HepG2 (cell line): ENCODE data around the gene POLD3. TPM values are rescaled to one million over a fixed set of nuclear protein-coding genes. Genes with fewer than 3 reads are reported as not detected.
A peak's percentile ranks its signal among the peaks of the same experiment; 100 is the strongest.

Source experiments
- ERF ChIP-seq: IDR thresholded peaks from 2 replicates; pipeline ENCODE4 v1.6.1; 2018; ENCODE audit warnings: missing biosample characterization, missing genetic modification reagents
- ETV5 ChIP-seq: IDR thresholded peaks from 2 replicates; pipeline ENCODE4 v1.6.1; 2018; ENCODE audit warnings: missing biosample characterization, missing genetic modification reagents, inconsistent platforms, borderline replicate concordance
- HNRNPK ChIP-seq: fragments of 200-400 bp; formaldehyde crosslinking; IDR thresholded peaks from 2 replicates; pipeline ENCODE4 v1.6.1; 2018; ENCODE audit warnings: low read length, low read depth, moderate library complexity, mild to moderate bottlenecking; ENCODE audit not compliant: poor library complexity, severe bottlenecking
- IRX3 ChIP-seq: sonication (generic); formaldehyde crosslinking; IDR thresholded peaks from 2 replicates; pipeline ENCODE4 v1.8.1; 2023; ENCODE audit warnings: mild to moderate bottlenecking, low read depth, missing genetic modification reagents, borderline replicate concordance
- ISL2 ChIP-seq: sonication (generic); formaldehyde crosslinking; IDR thresholded peaks from 2 replicates; pipeline ENCODE4 v1.5.0; 2020; ENCODE audit warnings: missing genetic modification reagents
- POLR2A ChIP-seq, 2 experiments: IDR thresholded peaks; 2 replicates each; pipeline ENCODE4 v1.6.1; 2011; ENCODE audit warnings: low read depth in 2 of 2, low read length in 2 of 2, mild to moderate bottlenecking in 1 of 2, moderate library complexity in 1 of 2; ENCODE audit not compliant: insufficient read depth in 1 of 2
- XRCC5 ChIP-seq: fragments of 200-400 bp; formaldehyde crosslinking; optimal IDR thresholded peaks from 2 replicates; pipeline ENCODE3; 2017; ENCODE audit warnings: mild to moderate bottlenecking, low read length
- YEATS4 ChIP-seq: sonication (generic); formaldehyde crosslinking; IDR thresholded peaks from 2 replicates; pipeline ENCODE4 v1.4.0; 2020; ENCODE audit warnings: missing genetic modification reagents, borderline replicate concordance
- ZNF337 ChIP-seq: sonication (generic); formaldehyde crosslinking; IDR thresholded peaks from 2 replicates; pipeline ENCODE4 v1.5.1; 2020; ENCODE audit warnings: missing genetic modification reagents, low read depth, mild to moderate bottlenecking, borderline replicate concordance
- ZNF451 ChIP-seq: sonication (generic); formaldehyde crosslinking; IDR thresholded peaks from 2 replicates; pipeline ENCODE4 v1.5.0; 2020; ENCODE audit warnings: mild to moderate bottlenecking, missing genetic modification reagents
- ZNF572 ChIP-seq: sonication (generic); formaldehyde crosslinking; IDR thresholded peaks from 2 replicates; pipeline ENCODE4 v1.5.1; 2020; ENCODE audit warnings: mild to moderate bottlenecking, missing genetic modification reagents
- ZNF605 ChIP-seq: sonication (generic); formaldehyde crosslinking; IDR thresholded peaks from 2 replicates; pipeline ENCODE4 v1.8.0; 2022; ENCODE audit warnings: mild to moderate bottlenecking, missing genetic modification reagents
- ZNF616 ChIP-seq: sonication (generic); formaldehyde crosslinking; IDR thresholded peaks from 2 replicates; pipeline ENCODE4 v1.5.0; 2020; ENCODE audit warnings: low read depth, mild to moderate bottlenecking, missing genetic modification reagents
- ZNF83 ChIP-seq: sonication (generic); formaldehyde crosslinking; IDR thresholded peaks from 2 replicates; pipeline ENCODE4 v1.4.0; 2020; ENCODE audit warnings: missing genetic modification reagents, mild to moderate bottlenecking, borderline replicate concordance
- ZNF850 ChIP-seq: sonication (generic); formaldehyde crosslinking; conservative IDR thresholded peaks from 2 replicates; pipeline ENCODE4 v1.9.0; 2021; ENCODE audit warnings: mild to moderate bottlenecking, missing genetic modification reagents
- ZNF883 ChIP-seq: sonication (generic); formaldehyde crosslinking; IDR thresholded peaks from 2 replicates; pipeline ENCODE4 v1.5.1; 2020; ENCODE audit warnings: mild to moderate bottlenecking, missing genetic modification reagents; ENCODE audit errors: not compliant biosample characterization
- polyA plus RNA-seq, 8 experiments: library from polyadenylated mRNA; depleted of rRNA in 3 of 8; stranded (reverse) in 7 of 8; unstranded in 1 of 8; fragments of >200 nt; fragmentation: Illumina TruSeq in 4 of 8; extraction: Trizol in 4 of 8; gene quantifications; 2 replicates each; pipeline versions ENCODE4 v1.2.1 to v1.2.3, GENCODE V29; 2011 to 2016; ENCODE audit warnings: low read depth in 4 of 8, missing spikeins in 1 of 8, mixed read lengths in 1 of 8; ENCODE audit not compliant: insufficient read depth in 1 of 8
- total RNA-seq, 5 experiments: library from RNA; depleted of rRNA; stranded (reverse); fragments of >200 nt; fragmentation: Illumina TruSeq; extraction: Trizol; gene quantifications; 2 replicates each; pipeline ENCODE4 v1.2.3, GENCODE V29; 2016; ENCODE audit warnings: low read depth in 1 of 5
- TF ChIP-seq, protein P1 (sequence below): sonication (generic); formaldehyde crosslinking; IDR thresholded peaks from 2 replicates; pipeline ENCODE4 v1.8.1; 2023; ENCODE audit warnings: mild to moderate bottlenecking, missing genetic modification reagents
- TF ChIP-seq, protein P2 (sequence below): sonication (generic); formaldehyde crosslinking; IDR thresholded peaks from 2 replicates; pipeline ENCODE4 v1.4.0; 2020; ENCODE audit warnings: missing genetic modification reagents
- TF ChIP-seq, protein P3 (sequence below): sonication (generic); formaldehyde crosslinking; IDR thresholded peaks from 2 replicates; pipeline ENCODE4 v1.4.0; 2020; ENCODE audit warnings: missing genetic modification reagents
- TF ChIP-seq, protein P4 (sequence below): IDR thresholded peaks from 2 replicates; pipeline ENCODE4 v1.6.1; 2012; ENCODE audit warnings: low read length, improper control_type of control experiment
- TF ChIP-seq, protein P5 (sequence below): sonication (generic); formaldehyde crosslinking; IDR thresholded peaks from 2 replicates; pipeline ENCODE4 v1.9.0; 2021; ENCODE audit warnings: missing genetic modification reagents, mild to moderate bottlenecking, borderline replicate concordance

POLD3 gene
- total and polyA plus RNA-seq, 2 of the 13 experiments (the other 11 are each of a cell fraction or from before 2014, with no cell fraction given) = 6.3 to 18.9 TPM

DNA sequence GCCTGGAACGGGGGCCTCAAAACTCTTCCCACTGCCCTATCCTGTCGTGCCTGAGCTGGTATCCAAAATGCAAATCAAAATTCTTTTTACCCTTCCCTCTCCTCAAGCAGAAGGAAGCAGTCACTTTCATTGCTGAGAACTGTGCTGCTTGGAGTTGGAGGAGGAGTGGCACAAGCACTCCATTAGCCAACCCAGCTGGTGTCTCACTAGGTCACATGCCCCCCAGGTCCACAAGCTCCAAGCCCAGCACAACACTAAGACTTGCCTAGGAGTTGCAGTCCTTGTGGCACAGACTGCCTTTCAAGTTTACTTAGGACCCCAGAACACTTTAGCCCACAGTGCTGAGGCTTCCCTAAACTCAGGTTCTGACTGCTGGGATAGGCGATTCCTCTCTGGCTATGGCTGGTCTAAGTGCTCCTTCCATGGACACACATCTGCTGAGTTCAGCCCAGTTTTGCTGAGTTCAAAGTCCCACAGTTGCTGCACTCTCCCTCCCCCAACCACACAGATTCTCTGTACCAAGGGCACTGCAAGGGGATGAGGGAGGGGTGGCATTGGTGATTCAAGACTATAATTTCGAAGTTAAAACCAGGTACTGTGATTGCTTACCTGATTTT is 70.2 kb downstream of the POLD3 start (continued):
- TF ChIP-seq ZNF883 (CRISPR knock-in tag) (no peak), IRX3 (CRISPR knock-in tag) (no peak), POLR2A (IDR thresholded peaks at IDR 0.05; ENCODE audit: insufficient read depth in 1 of 2, low read depth in 2 of 2, low read length in 2 of 2) (no peak), YEATS4 (CRISPR knock-in tag) (no peak), ISL2 (CRISPR knock-in tag) (no peak), ZNF337 (CRISPR knock-in tag) (no peak), HNRNPK (no peak), ERF (CRISPR knock-in tag) (0 out of 2 replicates have a peak, but pooled peaks have one; percentile 37), ZNF451 (CRISPR knock-in tag) (no peak), XRCC5 (no peak), ETV5 (no peak), ZNF850 (no peak), ZNF616 (CRISPR knock-in tag) (no peak), ZNF605 (CRISPR knock-in tag) (no peak), ZNF572 (no peak), ZNF83 (CRISPR knock-in tag) (no peak)
- TF ChIP-seq, protein P1, sequence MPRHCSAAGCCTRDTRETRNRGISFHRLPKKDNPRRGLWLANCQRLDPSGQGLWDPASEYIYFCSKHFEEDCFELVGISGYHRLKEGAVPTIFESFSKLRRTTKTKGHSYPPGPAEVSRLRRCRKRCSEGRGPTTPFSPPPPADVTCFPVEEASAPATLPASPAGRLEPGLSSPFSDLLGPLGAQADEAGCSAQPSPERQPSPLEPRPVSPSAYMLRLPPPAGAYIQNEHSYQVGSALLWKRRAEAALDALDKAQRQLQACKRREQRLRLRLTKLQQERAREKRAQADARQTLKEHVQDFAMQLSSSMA = no peak
- TF ChIP-seq, protein P2, sequence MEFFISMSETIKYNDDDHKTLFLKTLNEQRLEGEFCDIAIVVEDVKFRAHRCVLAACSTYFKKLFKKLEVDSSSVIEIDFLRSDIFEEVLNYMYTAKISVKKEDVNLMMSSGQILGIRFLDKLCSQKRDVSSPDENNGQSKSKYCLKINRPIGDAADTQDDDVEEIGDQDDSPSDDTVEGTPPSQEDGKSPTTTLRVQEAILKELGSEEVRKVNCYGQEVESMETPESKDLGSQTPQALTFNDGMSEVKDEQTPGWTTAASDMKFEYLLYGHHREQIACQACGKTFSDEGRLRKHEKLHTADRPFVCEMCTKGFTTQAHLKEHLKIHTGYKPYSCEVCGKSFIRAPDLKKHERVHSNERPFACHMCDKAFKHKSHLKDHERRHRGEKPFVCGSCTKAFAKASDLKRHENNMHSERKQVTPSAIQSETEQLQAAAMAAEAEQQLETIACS (CRISPR knock-in tag) = no peak
- TF ChIP-seq, protein P3, sequence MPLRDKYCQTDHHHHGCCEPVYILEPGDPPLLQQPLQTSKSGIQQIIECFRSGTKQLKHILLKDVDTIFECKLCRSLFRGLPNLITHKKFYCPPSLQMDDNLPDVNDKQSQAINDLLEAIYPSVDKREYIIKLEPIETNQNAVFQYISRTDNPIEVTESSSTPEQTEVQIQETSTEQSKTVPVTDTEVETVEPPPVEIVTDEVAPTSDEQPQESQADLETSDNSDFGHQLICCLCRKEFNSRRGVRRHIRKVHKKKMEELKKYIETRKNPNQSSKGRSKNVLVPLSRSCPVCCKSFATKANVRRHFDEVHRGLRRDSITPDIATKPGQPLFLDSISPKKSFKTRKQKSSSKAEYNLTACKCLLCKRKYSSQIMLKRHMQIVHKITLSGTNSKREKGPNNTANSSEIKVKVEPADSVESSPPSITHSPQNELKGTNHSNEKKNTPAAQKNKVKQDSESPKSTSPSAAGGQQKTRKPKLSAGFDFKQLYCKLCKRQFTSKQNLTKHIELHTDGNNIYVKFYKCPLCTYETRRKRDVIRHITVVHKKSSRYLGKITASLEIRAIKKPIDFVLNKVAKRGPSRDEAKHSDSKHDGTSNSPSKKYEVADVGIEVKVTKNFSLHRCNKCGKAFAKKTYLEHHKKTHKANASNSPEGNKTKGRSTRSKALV (CRISPR knock-in tag) = no peak
- TF ChIP-seq, protein P4, sequence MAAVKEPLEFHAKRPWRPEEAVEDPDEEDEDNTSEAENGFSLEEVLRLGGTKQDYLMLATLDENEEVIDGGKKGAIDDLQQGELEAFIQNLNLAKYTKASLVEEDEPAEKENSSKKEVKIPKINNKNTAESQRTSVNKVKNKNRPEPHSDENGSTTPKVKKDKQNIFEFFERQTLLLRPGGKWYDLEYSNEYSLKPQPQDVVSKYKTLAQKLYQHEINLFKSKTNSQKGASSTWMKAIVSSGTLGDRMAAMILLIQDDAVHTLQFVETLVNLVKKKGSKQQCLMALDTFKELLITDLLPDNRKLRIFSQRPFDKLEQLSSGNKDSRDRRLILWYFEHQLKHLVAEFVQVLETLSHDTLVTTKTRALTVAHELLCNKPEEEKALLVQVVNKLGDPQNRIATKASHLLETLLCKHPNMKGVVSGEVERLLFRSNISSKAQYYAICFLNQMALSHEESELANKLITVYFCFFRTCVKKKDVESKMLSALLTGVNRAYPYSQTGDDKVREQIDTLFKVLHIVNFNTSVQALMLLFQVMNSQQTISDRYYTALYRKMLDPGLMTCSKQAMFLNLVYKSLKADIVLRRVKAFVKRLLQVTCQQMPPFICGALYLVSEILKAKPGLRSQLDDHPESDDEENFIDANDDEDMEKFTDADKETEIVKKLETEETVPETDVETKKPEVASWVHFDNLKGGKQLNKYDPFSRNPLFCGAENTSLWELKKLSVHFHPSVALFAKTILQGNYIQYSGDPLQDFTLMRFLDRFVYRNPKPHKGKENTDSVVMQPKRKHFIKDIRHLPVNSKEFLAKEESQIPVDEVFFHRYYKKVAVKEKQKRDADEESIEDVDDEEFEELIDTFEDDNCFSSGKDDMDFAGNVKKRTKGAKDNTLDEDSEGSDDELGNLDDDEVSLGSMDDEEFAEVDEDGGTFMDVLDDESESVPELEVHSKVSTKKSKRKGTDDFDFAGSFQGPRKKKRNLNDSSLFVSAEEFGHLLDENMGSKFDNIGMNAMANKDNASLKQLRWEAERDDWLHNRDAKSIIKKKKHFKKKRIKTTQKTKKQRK = no peak
- TF ChIP-seq, protein P5, sequence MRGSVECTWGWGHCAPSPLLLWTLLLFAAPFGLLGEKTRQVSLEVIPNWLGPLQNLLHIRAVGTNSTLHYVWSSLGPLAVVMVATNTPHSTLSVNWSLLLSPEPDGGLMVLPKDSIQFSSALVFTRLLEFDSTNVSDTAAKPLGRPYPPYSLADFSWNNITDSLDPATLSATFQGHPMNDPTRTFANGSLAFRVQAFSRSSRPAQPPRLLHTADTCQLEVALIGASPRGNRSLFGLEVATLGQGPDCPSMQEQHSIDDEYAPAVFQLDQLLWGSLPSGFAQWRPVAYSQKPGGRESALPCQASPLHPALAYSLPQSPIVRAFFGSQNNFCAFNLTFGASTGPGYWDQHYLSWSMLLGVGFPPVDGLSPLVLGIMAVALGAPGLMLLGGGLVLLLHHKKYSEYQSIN (CRISPR knock-in tag) = no peak
